HepG2 (cell line): ENCODE measurements around the gene MRPL2. TPM values are rescaled to one million over a fixed set of nuclear protein-coding genes. Genes with fewer than 3 reads are reported as not detected.

ENCODE experiments used
- ARNTL ChIP-seq: sonication (generic); formaldehyde crosslinking; IDR thresholded peaks from 2 replicates; pipeline ENCODE4 v1.4.0; 2020; ENCODE audit warnings: mild to moderate bottlenecking, missing genetic modification reagents
- DMTF1 ChIP-seq: sonication (generic); formaldehyde crosslinking; IDR thresholded peaks from 2 replicates; pipeline ENCODE4 v1.4.0; 2020; ENCODE audit warnings: mild to moderate bottlenecking, missing genetic modification reagents
- GTF3A ChIP-seq: sonication (generic); formaldehyde crosslinking; conservative IDR thresholded peaks from 2 replicates; pipeline ENCODE4 v1.4.0; 2020; ENCODE audit warnings: mild to moderate bottlenecking, missing genetic modification reagents
- KLF15 ChIP-seq: sonication (generic); formaldehyde crosslinking; IDR thresholded peaks from 2 replicates; pipeline ENCODE4 v1.8.1; 2023; ENCODE audit warnings: borderline replicate concordance, mild to moderate bottlenecking, inconsistent platforms, missing genetic modification reagents, mixed read lengths
- MEF2D ChIP-seq: sonication (generic); formaldehyde crosslinking; IDR thresholded peaks from 2 replicates; pipeline ENCODE4 v1.5.1; 2020; ENCODE audit warnings: mild to moderate bottlenecking, missing genetic modification reagents
- ZBTB4 ChIP-seq: sonication (generic); formaldehyde crosslinking; IDR thresholded peaks from 2 replicates; pipeline ENCODE4 v1.4.0; 2020; ENCODE audit warnings: missing genetic modification reagents, mild to moderate bottlenecking, borderline replicate concordance
- ZBTB46 ChIP-seq: sonication (generic); formaldehyde crosslinking; IDR thresholded peaks from 2 replicates; pipeline ENCODE4 v1.4.0; 2020; ENCODE audit warnings: mild to moderate bottlenecking, missing genetic modification reagents, borderline replicate concordance
- ZNF318 ChIP-seq: sonication (generic); formaldehyde crosslinking; IDR thresholded peaks from 2 replicates; pipeline ENCODE4 v1.4.0; 2020; ENCODE audit warnings: mild to moderate bottlenecking, missing genetic modification reagents
- ZNF550 ChIP-seq: sonication (generic); formaldehyde crosslinking; IDR thresholded peaks from 2 replicates; pipeline ENCODE4 v1.4.0; 2020; ENCODE audit warnings: mild to moderate bottlenecking, missing genetic modification reagents, borderline replicate concordance
- ZNF567 ChIP-seq: sonication (generic); formaldehyde crosslinking; IDR thresholded peaks from 2 replicates; pipeline ENCODE4 v1.8.1; 2023; ENCODE audit warnings: mild to moderate bottlenecking, missing genetic modification reagents, borderline replicate concordance
- ZNF674 ChIP-seq: sonication (generic); formaldehyde crosslinking; IDR thresholded peaks from 2 replicates; pipeline ENCODE4 v1.5.0; 2020; ENCODE audit warnings: low read depth, mild to moderate bottlenecking, missing genetic modification reagents
- ZNF768 ChIP-seq: sonication (generic); formaldehyde crosslinking; IDR thresholded peaks from 2 replicates; pipeline ENCODE4 v1.4.0; 2020; ENCODE audit warnings: missing genetic modification reagents
- polyA plus RNA-seq, 8 experiments: library from polyadenylated mRNA; depleted of rRNA in 3 of 8; stranded (reverse) in 7 of 8; unstranded in 1 of 8; fragments of >200 nt; fragmentation: Illumina TruSeq in 4 of 8; extraction: Trizol in 4 of 8; gene quantifications; 2 replicates each; pipeline versions ENCODE4 v1.2.1 to v1.2.3, GENCODE V29; 2011 to 2016; ENCODE audit warnings: low read depth in 4 of 8, missing spikeins in 1 of 8, mixed read lengths in 1 of 8; ENCODE audit not compliant: insufficient read depth in 1 of 8
- total RNA-seq, 5 experiments: library from RNA; depleted of rRNA; stranded (reverse); fragments of >200 nt; fragmentation: Illumina TruSeq; extraction: Trizol; gene quantifications; 2 replicates each; pipeline ENCODE4 v1.2.3, GENCODE V29; 2016; ENCODE audit warnings: low read depth in 1 of 5

MRPL2 gene
- total and polyA plus RNA-seq, 2 of the 13 experiments (the other 11 are each of a cell fraction or from before 2014, with no cell fraction given), result 56.8 to 65.6 TPM

GRCh38 chr6:43077981-43078511 lies 18.8 kb upstream of the MRPL2 start (continued):
- TF ChIP-seq ZBTB4 (CRISPR knock-in tag), result no peak
- TF ChIP-seq GTF3A (CRISPR knock-in tag), result no peak
- peak; percentile 38; the same call in 1 of the 2 replicates for TF ChIP-seq ZNF768
- TF ChIP-seq ZBTB46, result no peak
- no peak for TF ChIP-seq MEF2D (CRISPR knock-in tag)
- 0 out of 2 replicates have a peak, but pooled peaks have one; percentile 55 for TF ChIP-seq ZNF550 (CRISPR knock-in tag)
- no peak for TF ChIP-seq ARNTL (CRISPR knock-in tag)
- TF ChIP-seq KLF15 (CRISPR knock-in tag), result no peak
- TF ChIP-seq ZNF567 (CRISPR knock-in tag), result no peak
- no peak for TF ChIP-seq ZNF318 (CRISPR knock-in tag)
- no peak for TF ChIP-seq DMTF1 (CRISPR knock-in tag)
- TF ChIP-seq ZNF674 (CRISPR knock-in tag), result no peak
